Activated CD8-positive, alpha-beta T cell treated with anti-CD3 and anti-CD28 coated beads for 36 hours (primary cell): ENCODE results near the gene GRID1. TPM values are rescaled to one million over a fixed set of nuclear protein-coding genes. Genes with fewer than 3 reads are reported as not detected.

Experiments used
- ATAC-seq: fragments of 200-7000 bp; cut with Tn5 transposase; one replicate; pipeline ENCODE4 v1.10.0; 2021; ENCODE audit warnings: mild to moderate bottlenecking, moderate library complexity
- CTCF ChIA-PET: fragments of 350-600 bp; sonication (Branson Sonifier 250); formaldehyde crosslinking; loops from one replicate; lab custom pipeline; 2021; ENCODE audit warnings: antibody characterized with exemption; lab: Charles Lee
- POLR2A ChIA-PET: fragments of 350-600 bp; sonication (Branson Sonifier 250); formaldehyde crosslinking; loops from one replicate; lab custom pipeline; 2021; ENCODE audit warnings: antibody characterized with exemption; lab: Charles Lee
- DNase-seq: peaks from one replicate; pipeline ENCODE4 v3.0.0-alpha.2; 2020
- H3K27ac Mint-ChIP-seq: one replicate; pipeline ENCODE4 v1.8.0; 2021; ENCODE audit warnings: mild to moderate bottlenecking, mixed read lengths
- H3K27me3 Mint-ChIP-seq: one replicate; pipeline ENCODE4 v1.8.0; 2021; ENCODE audit warnings: mixed read lengths
- H3K36me3 Mint-ChIP-seq: one replicate; pipeline ENCODE4 v1.8.0; 2021; ENCODE audit warnings: low read depth, mixed read lengths
- H3K4me1 Mint-ChIP-seq: one replicate; pipeline ENCODE4 v1.8.0; 2021; ENCODE audit warnings: low read depth, mixed read lengths
- H3K4me3 Mint-ChIP-seq: one replicate; pipeline ENCODE4 v1.8.0; 2021; ENCODE audit warnings: mild to moderate bottlenecking, moderate library complexity, mixed read lengths
- H3K9me3 Mint-ChIP-seq: one replicate; pipeline ENCODE4 v1.8.0; 2021; ENCODE audit warnings: mixed read lengths
- CTCF ChIP-seq: fragments of 200-600 bp; IDR thresholded peaks from one replicate; pipeline ENCODE4 v1.8.0; 2022; ENCODE audit warnings: antibody characterized with exemption, mild to moderate bottlenecking
- intact Hi-C: fragments of 100-400 bp; cut with micrococcal nuclease; formaldehyde crosslinking; loops from one replicate; pipeline ENCODE4 v1.10.0; 2022
- total RNA-seq, 2 experiments: library from RNA; stranded (reverse); gene quantifications; one replicate each; pipeline ENCODE4 v1.2.3, GENCODE V29; 2021

GRID1 gene
- total RNA-seq, 2 experiments from 2014 or later, result not detected

GRCh38 chr10:85915245-85915846, 451.2 kb downstream of the GRID1 start:
- Mint-ChIP-seq H3K9me3 (no peaks in the 10 kb centered on the region), H3K27me3 (no peaks in the 10 kb centered on the region), H3K36me3 (no peaks in the 10 kb centered on the region), H3K27ac (no peak overlapping the region), H3K4me1 (no peaks in the 10 kb centered on the region), H3K4me3 (no peak overlapping the region)
- intact Hi-C loops, result no loop called here
- DNase-seq (no peak), ATAC-seq (no peak)
- ChIA-PET CTCF (no interaction called here), POLR2A (no interaction called here)
- no peak for TF ChIP-seq CTCF

DNA sequence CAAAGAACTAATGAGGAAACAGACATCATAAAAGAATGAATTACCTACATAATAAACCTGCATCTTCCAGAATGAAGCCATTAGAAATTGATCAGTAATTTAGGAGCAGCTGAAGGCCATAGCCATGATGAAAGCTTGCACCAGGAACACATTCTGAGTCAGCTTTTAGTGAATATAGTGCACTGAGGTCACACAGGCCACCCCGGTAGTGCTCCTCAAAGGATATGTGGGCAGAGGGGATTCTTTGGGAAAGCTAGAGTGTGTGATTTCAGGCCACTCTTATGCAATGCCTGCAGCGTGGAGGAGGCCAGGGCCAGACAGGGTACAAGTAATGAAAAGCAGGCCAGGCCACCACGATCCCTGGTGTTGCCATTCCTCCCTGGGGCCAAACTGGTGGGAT, 451.9 kb downstream of the GRID1 start:
- no peak for TF ChIP-seq CTCF
- intact Hi-C loops, result no loop called here
- DNase-seq (no peak), ATAC-seq (no peak)
- Mint-ChIP-seq H3K27ac (no peak overlapping the region), H3K4me3 (no peak overlapping the region), H3K36me3 (no peaks in the 10 kb centered on the region), H3K27me3 (no peaks in the 10 kb centered on the region), H3K4me1 (no peaks in the 10 kb centered on the region), H3K9me3 (no peaks in the 10 kb centered on the region)
- ChIA-PET CTCF (no interaction called here), POLR2A (no interaction called here)

DNA sequence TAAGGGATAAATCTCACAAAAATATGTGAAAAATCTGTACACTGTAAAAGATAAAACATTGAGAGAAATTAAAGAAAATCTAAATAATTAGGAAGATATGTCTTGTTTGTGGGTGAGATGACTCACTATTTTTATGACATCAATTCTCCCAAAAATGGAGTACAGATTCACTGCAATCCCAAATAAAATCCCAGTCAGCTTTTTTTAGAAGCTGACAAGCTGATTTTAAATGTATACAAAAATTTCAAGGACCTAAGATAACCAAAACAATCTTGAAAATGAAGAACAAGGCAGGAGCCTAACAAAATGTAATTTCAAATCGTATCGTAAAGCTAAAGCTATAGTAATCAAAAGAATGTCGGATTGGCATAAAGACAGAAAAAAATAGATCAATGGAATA, 458.1 kb downstream of the GRID1 start:
- no peak overlapping the region for H3K4me3 Mint-ChIP-seq
- ATAC-seq, result no peak
- peaks cover 3% of the 10 kb centered on the region for H3K27me3 Mint-ChIP-seq
- no peaks in the 10 kb centered on the region for H3K9me3 Mint-ChIP-seq
- TF ChIP-seq CTCF, result no peak
- no peaks in the 10 kb centered on the region for H3K36me3 Mint-ChIP-seq
- ChIA-PET POLR2A (no interaction called here), CTCF (no interaction called here)
- DNase-seq, result no peak
- H3K27ac Mint-ChIP-seq, result no peak overlapping the region
- intact Hi-C loops, result no loop called here
- no peaks in the 10 kb centered on the region for H3K4me1 Mint-ChIP-seq

- H3K36me3 Mint-ChIP-seq, result no peaks in the 10 kb centered on the region
- TF ChIP-seq CTCF, result no peak
- DNase-seq (no peak), ATAC-seq (no peak)
- no peak overlapping the region for H3K27ac Mint-ChIP-seq
- H3K27me3 Mint-ChIP-seq, result peaks cover 5% of the 10 kb centered on the region
- no peaks in the 10 kb centered on the region for H3K4me1 Mint-ChIP-seq
- ChIA-PET CTCF (no interaction called here), POLR2A (no interaction called here)
- H3K4me3 Mint-ChIP-seq, result no peak overlapping the region
- intact Hi-C loops, result no loop called here
- no peaks in the 10 kb centered on the region for H3K9me3 Mint-ChIP-seq
Observed at GRCh38 chr10:85902051-85902450, 464.5 kb downstream of the GRID1 start.

DNA sequence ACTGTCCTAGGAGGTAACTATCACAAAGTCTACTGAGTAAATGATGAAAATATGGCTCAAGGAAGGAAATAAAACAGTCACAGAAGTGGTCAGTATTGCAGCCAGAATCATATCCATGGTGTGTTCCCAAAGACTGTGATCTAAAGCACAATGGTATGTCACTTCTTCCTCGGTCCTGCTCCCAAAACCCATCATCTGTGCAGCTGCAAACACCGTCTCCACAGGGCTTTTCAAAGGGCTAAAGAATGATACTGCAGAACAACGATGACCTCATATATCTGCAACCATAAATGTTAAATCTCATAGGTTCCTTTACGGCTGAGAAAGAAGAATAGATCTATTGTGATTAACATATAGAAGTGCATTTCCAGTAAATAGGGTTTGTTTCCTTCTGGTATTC, 465.0 kb downstream of the GRID1 start:
- no peak for ATAC-seq
- ChIA-PET POLR2A (no interaction called here), CTCF (no interaction called here)
- H3K4me3 Mint-ChIP-seq, result no peak overlapping the region
- DNase-seq, result no peak
- intact Hi-C loops, result no loop called here
- no peaks in the 10 kb centered on the region for H3K9me3 Mint-ChIP-seq
- no peaks in the 10 kb centered on the region for H3K4me1 Mint-ChIP-seq
- peaks cover 4% of the 10 kb centered on the region for H3K27me3 Mint-ChIP-seq
- no peaks in the 10 kb centered on the region for H3K36me3 Mint-ChIP-seq
- no peak overlapping the region for H3K27ac Mint-ChIP-seq
- no peak for TF ChIP-seq CTCF
